CD14-positive monocyte (primary cell): ENCODE measurements around the gene DHRS3. TPM values are rescaled to one million over a fixed set of nuclear protein-coding genes. Genes with fewer than 3 reads are reported as not detected.
A peak's percentile ranks its signal among the peaks of the same experiment; 100 is the strongest.

Experiments
- DNase-seq, 3 donors: peaks; one replicate each; pipeline ENCODE4 v3.0.0-alpha.2; 2011 to 2022
- H2AFZ ChIP-seq: 2 replicates; pipeline ENCODE4 v1.6.0; 2012; ENCODE audit warnings: mild to moderate bottlenecking, low read depth, low read length, inconsistent platforms; ENCODE audit not compliant: insufficient read depth, poor library complexity, severe bottlenecking
- H3K27ac ChIP-seq, 2 donors: 1 replicate in 1 of 2; 2 replicates in 1 of 2; pipeline ENCODE4 v1.5.1; 2012 to 2013; ENCODE audit warnings: low read length in 2 of 2, control low read depth in 1 of 2, inconsistent platforms in 1 of 2, low read depth in 1 of 2, mild to moderate bottlenecking in 1 of 2
- H3K27me3 ChIP-seq, 2 donors: one replicate each; pipeline versions ENCODE4 v1.6.0 to v1.6.1; 2011 to 2013; ENCODE audit warnings: low read length in 2 of 2; ENCODE audit not compliant: control insufficient read depth in 2 of 2, insufficient read depth in 2 of 2
- H3K36me3 ChIP-seq, 2 donors: replicated peaks in 1 of 2; 1 replicate in 1 of 2; 2 replicates in 1 of 2; pipeline versions ENCODE4 v1.5.1 to v1.6.1; 2012 to 2013; ENCODE audit warnings: low read length in 2 of 2, control low read depth in 1 of 2, inconsistent platforms in 1 of 2, mild to moderate bottlenecking in 1 of 2; ENCODE audit not compliant: insufficient read depth in 2 of 2, control insufficient read depth in 1 of 2
- H3K4me1 ChIP-seq, 2 donors: 1 replicate in 1 of 2; 2 replicates in 1 of 2; pipeline versions ENCODE4 v1.5.1 to v1.6.1; 2012 to 2013; ENCODE audit warnings: low read length in 2 of 2, control low read depth in 1 of 2, inconsistent platforms in 1 of 2, mild to moderate bottlenecking in 1 of 2, moderate library complexity in 1 of 2; ENCODE audit not compliant: insufficient read depth in 2 of 2, control insufficient read depth in 1 of 2
- H3K4me2 ChIP-seq: replicated peaks from 2 replicates; pipeline ENCODE3; 2012; ENCODE audit warnings: low read length, moderate library complexity, mild to moderate bottlenecking; ENCODE audit not compliant: poor library complexity, severe bottlenecking; ENCODE audit errors: extremely low read depth
- H3K4me3 ChIP-seq, 3 experiments: fragments of 200-600 bp in 1 of 3; sonication (generic) in 1 of 3; replicated peaks in 1 of 3; 1 replicate in 2 of 3; 2 replicates in 1 of 3; pipeline ENCODE4 v1.5.1; 2011 to 2013; ENCODE audit warnings: low read length in 3 of 3, mild to moderate bottlenecking in 3 of 3, control low read depth in 2 of 3, low read depth in 2 of 3, inconsistent platforms in 1 of 3, moderate library complexity in 1 of 3
- H3K79me2 ChIP-seq: 2 replicates; pipeline ENCODE4 v1.6.0; 2012; ENCODE audit warnings: mild to moderate bottlenecking, control low read depth, inconsistent platforms, low read length, moderate library complexity; ENCODE audit not compliant: insufficient read depth
- H3K9ac ChIP-seq: 2 replicates; pipeline ENCODE4 v1.6.0; 2017; ENCODE audit warnings: low read length, mild to moderate bottlenecking; ENCODE audit not compliant: insufficient read depth, poor library complexity, severe bottlenecking
- H3K9me3 ChIP-seq, 2 donors: replicated peaks in 1 of 2; 1 replicate in 1 of 2; 2 replicates in 1 of 2; pipeline versions ENCODE4 v1.5.1 to v1.6.1; 2012 to 2013; ENCODE audit warnings: low read length in 2 of 2, control low read depth in 1 of 2; ENCODE audit not compliant: control insufficient read depth in 1 of 2, insufficient read depth in 1 of 2
- H4K20me1 ChIP-seq: 2 replicates; pipeline ENCODE4 v1.6.0; 2012; ENCODE audit warnings: mild to moderate bottlenecking, low read length, control low read depth, moderate library complexity; ENCODE audit not compliant: insufficient read depth
- H3K27ac Mint-ChIP-seq, 7 donors: one replicate each; pipeline ENCODE4 v1.8.0; 2020; ENCODE audit warnings: mild to moderate bottlenecking in 7 of 7, mixed read lengths in 7 of 7, moderate library complexity in 6 of 7, inconsistent platforms in 2 of 7
- H3K27me3 Mint-ChIP-seq, 3 donors: one replicate each; pipeline ENCODE4 v1.8.0; 2021 to 2022; ENCODE audit warnings: low read depth in 3 of 3, mild to moderate bottlenecking in 3 of 3, mixed read lengths in 3 of 3, moderate library complexity in 3 of 3, inconsistent platforms in 1 of 3
- H3K36me3 Mint-ChIP-seq, 2 donors: one replicate each; pipeline ENCODE4 v1.8.0; 2020; ENCODE audit warnings: mixed read lengths in 2 of 2, inconsistent platforms in 1 of 2, mild to moderate bottlenecking in 1 of 2
- H3K4me1 Mint-ChIP-seq: one replicate; pipeline ENCODE4 v1.8.0; 2020; ENCODE audit warnings: mild to moderate bottlenecking, mixed read lengths
- H3K4me3 Mint-ChIP-seq, 2 donors: one replicate each; pipeline ENCODE4 v1.8.0; 2020; ENCODE audit warnings: mild to moderate bottlenecking in 2 of 2, mixed read lengths in 2 of 2, moderate library complexity in 1 of 2
- H3K9me3 Mint-ChIP-seq, 7 donors: one replicate each; pipeline ENCODE4 v1.8.0; 2020 to 2022; ENCODE audit warnings: mixed read lengths in 7 of 7, mild to moderate bottlenecking in 6 of 7, moderate library complexity in 6 of 7, inconsistent platforms in 2 of 7
- CTCF ChIP-seq: fragments of 200-600 bp; IDR thresholded peaks from one replicate; pipeline ENCODE4 v1.8.0; 2022; ENCODE audit warnings: antibody characterized with exemption, mild to moderate bottlenecking
- WGBS: methylation state at CpG from one replicate; pipeline ENCODE4 v1.1.5; 2013; ENCODE audit warnings: missing lambda C conversion rate; ENCODE audit not compliant: insufficient coverage; 5-methylcytosine and 5-hydroxymethylcytosine counted together
- intact Hi-C, 2 donors: fragments of 100-400 bp; cut with micrococcal nuclease; formaldehyde crosslinking; loops; one replicate each; pipeline versions ENCODE4 v1.15.0 to v1.15.1; 2023
- polyA plus RNA-seq, 3 donors: library from polyadenylated mRNA; depleted of rRNA in 1 of 3; unstranded in 2 of 3; stranded (reverse) in 1 of 3; fragments of 300-500 nt in 2 of 3; fragments of >200 nt in 1 of 3; fragmentation: Illumina TruSeq in 2 of 3; gene quantifications; 1 replicate in 2 of 3; 2 replicates in 1 of 3; pipeline ENCODE4 v1.2.3, GENCODE V29; 2012 to 2021

DHRS3 gene
- polyA plus RNA-seq, 3 donors: 0.23 to 0.59 (median 0.29) TPM

DNA sequence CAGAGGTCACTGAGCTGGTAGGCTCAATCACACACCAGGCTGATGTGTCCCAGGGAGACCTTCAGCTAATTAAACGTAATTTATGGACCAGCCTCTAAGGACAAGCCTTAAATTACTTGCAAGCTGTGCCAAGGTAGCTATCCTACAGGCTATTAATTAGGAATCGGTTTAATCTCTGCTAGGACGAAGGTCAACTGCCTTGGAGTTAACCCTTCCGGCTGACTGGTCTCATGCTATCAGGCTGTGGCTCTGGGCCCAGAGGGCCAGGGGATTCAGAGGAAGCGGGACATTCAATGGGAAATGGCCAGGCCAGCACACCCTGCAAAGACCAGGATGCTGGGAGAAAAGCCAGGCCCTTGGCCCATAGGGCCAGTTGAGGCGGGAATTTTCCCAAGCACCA, 19.0 kb downstream of the DHRS3 start:
- Histone ChIP-seq H3K4me2 (no peak overlapping the region), H4K20me1 (no peaks in the 10 kb centered on the region), H3K9ac (no peak overlapping the region), H3K36me3 (no peaks in the 10 kb centered on the region), H3K4me1 (peaks cover 62 to 66% of the 10 kb centered on the region in 2 donors), H3K79me2 (no peaks in the 10 kb centered on the region), H3K27me3 (peaks cover 2 to 14% of the 10 kb centered on the region in 2 donors), H2AFZ (no peak overlapping the region), H3K9me3 (no peaks in the 10 kb centered on the region), H3K27ac (no peak overlapping the region), H3K4me3 (no peak overlapping the region)
- intact Hi-C loops: no loop called here
- Mint-ChIP-seq H3K27ac (no peak overlapping the region), H3K4me3 (no peak overlapping the region), H3K9me3 (peaks cover 0 to 6% (median 2%) of the 10 kb centered on the region in 7 donors), H3K36me3 (peaks cover 4 to 15% of the 10 kb centered on the region in 2 donors), H3K4me1 (peaks cover 66% of the 10 kb centered on the region), H3K27me3 (peaks cover 31 to 57% (median 45%) of the 10 kb centered on the region in 3 donors)
- no peak for DNase-seq
- TF ChIP-seq CTCF: no peak
- 100% methylated on average over 5 of the region's 6 CpGs for WGBS

DNA sequence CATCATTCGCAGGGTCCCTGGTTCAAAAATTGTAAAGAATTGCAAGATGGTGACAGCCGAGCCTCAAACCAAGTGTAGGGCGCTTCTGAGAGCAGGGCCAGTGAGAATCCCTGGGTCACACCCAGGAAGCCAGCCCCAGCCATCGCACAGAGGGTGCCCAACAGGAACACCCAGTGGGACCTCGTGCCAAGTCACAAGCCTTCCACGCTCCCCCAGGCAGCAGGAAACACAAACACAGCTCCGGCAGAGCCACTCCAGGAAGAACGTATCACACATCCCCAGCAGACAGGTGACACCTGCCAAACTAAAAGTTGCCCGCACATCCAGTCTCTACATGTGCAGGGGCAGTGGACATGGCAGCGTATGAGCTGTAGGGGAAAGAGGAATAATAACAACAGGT, 20.2 kb downstream of the DHRS3 start:
- Mint-ChIP-seq H3K36me3 (peaks cover 4 to 21% of the 10 kb centered on the region in 2 donors), H3K27me3 (peaks cover 32 to 52% (median 50%) of the 10 kb centered on the region in 3 donors), H3K4me1 (peaks cover 60% of the 10 kb centered on the region), H3K9me3 (peaks cover 0 to 6% (median 2%) of the 10 kb centered on the region in 7 donors), H3K4me3 (peak overlapping the region in 1 of 2 donors; percentile 63), H3K27ac (peak overlapping the region; percentile 5 to 93 (median 80))
- WGBS: 55% methylated on average over 8 of the region's 10 CpGs
- Histone ChIP-seq H3K36me3 (no peaks in the 10 kb centered on the region), H3K27me3 (peaks cover 2 to 17% of the 10 kb centered on the region in 2 donors), H3K4me3 (no peak overlapping the region), H2AFZ (no peak overlapping the region), H3K4me2 (no peak overlapping the region), H3K9me3 (no peaks in the 10 kb centered on the region), H3K79me2 (no peaks in the 10 kb centered on the region), H4K20me1 (no peaks in the 10 kb centered on the region), H3K4me1 (peaks cover 50 to 54% of the 10 kb centered on the region in 2 donors), H3K27ac (no peak overlapping the region), H3K9ac (no peak overlapping the region)
- no peak for TF ChIP-seq CTCF
- DNase-seq: peak in 1 of 3 donors; percentile 42
- intact Hi-C loops: loop anchor here in 1 of 2 donors (2.0 kb wide), 1 partner anchor 19 kb away; no protein-coding TSS in a partner anchor
